CD8-positive, alpha-beta memory T cell (primary cell): ENCODE measurements around the gene CENPVL1. TPM values are rescaled to one million over a fixed set of nuclear protein-coding genes. Genes with fewer than 3 reads are reported as not detected.

Experiments
- CTCF ChIA-PET: fragments of 350-600 bp; sonication (Branson Sonifier 250); formaldehyde crosslinking; loops from one replicate; lab custom pipeline; 2021; ENCODE audit warnings: antibody characterized with exemption; lab: Charles Lee
- POLR2A ChIA-PET: fragments of 350-600 bp; sonication (Branson Sonifier 250); formaldehyde crosslinking; loops from one replicate; lab custom pipeline; 2021; ENCODE audit warnings: antibody characterized with exemption; lab: Charles Lee
- DNase-seq, 5 donors: peaks; one replicate each; pipeline versions ENCODE4 v3.0.0 to v3.0.0-alpha.2; 2020 to 2022; ENCODE audit warnings: mixed read lengths in 1 of 5
- H3K27ac ChIP-seq: one replicate; pipeline ENCODE4 v1.7.0; 2013; ENCODE audit warnings: low read depth, mild to moderate bottlenecking, low read length, moderate library complexity
- H3K27me3 ChIP-seq: 2 replicates; pipeline ENCODE4 v1.7.0; 2013; ENCODE audit warnings: low read length, mild to moderate bottlenecking; ENCODE audit not compliant: insufficient read depth, poor library complexity, severe bottlenecking
- H3K36me3 ChIP-seq: 2 replicates; pipeline ENCODE4 v1.7.0; 2013; ENCODE audit warnings: mild to moderate bottlenecking, low read length, moderate library complexity; ENCODE audit not compliant: insufficient read depth
- H3K4me1 ChIP-seq: 2 replicates; pipeline ENCODE4 v1.7.0; 2013; ENCODE audit warnings: mild to moderate bottlenecking, low read length, moderate library complexity; ENCODE audit not compliant: insufficient read depth
- H3K4me3 ChIP-seq: 2 replicates; pipeline ENCODE4 v1.7.0; 2013; ENCODE audit warnings: mild to moderate bottlenecking, low read length
- H3K9me3 ChIP-seq: 2 replicates; pipeline ENCODE4 v1.7.0; 2013; ENCODE audit warnings: mild to moderate bottlenecking, low read length
- H3K27ac Mint-ChIP-seq, 8 donors: one replicate each; pipeline ENCODE4 v1.8.0; 2020 to 2021; ENCODE audit warnings: mixed read lengths in 8 of 8, mild to moderate bottlenecking in 6 of 8, inconsistent platforms in 3 of 8, moderate library complexity in 3 of 8
- H3K27me3 Mint-ChIP-seq, 2 donors: one replicate each; pipeline ENCODE4 v1.8.0; 2020 to 2021; ENCODE audit warnings: mixed read lengths in 2 of 2, mild to moderate bottlenecking in 1 of 2, moderate library complexity in 1 of 2
- H3K36me3 Mint-ChIP-seq, 3 donors: one replicate each; pipeline ENCODE4 v1.8.0; 2020 to 2021; ENCODE audit warnings: mixed read lengths in 3 of 3, inconsistent platforms in 1 of 3, mild to moderate bottlenecking in 1 of 3
- H3K4me1 Mint-ChIP-seq, 3 donors: one replicate each; pipeline ENCODE4 v1.8.0; 2020 to 2021; ENCODE audit warnings: mixed read lengths in 3 of 3, inconsistent platforms in 1 of 3, mild to moderate bottlenecking in 1 of 3
- H3K4me3 Mint-ChIP-seq, 7 donors: one replicate each; pipeline ENCODE4 v1.8.0; 2020 to 2021; ENCODE audit warnings: mixed read lengths in 7 of 7, mild to moderate bottlenecking in 6 of 7, moderate library complexity in 4 of 7, inconsistent platforms in 2 of 7
- H3K9me3 Mint-ChIP-seq, 5 donors: one replicate each; pipeline ENCODE4 v1.8.0; 2020 to 2022; ENCODE audit warnings: mixed read lengths in 5 of 5, mild to moderate bottlenecking in 3 of 5, moderate library complexity in 2 of 5, inconsistent platforms in 1 of 5
- polyA plus RNA-seq: library from polyadenylated mRNA; unstranded; fragments of 300-500 nt; fragmentation: Illumina TruSeq; gene quantifications from one replicate; pipeline ENCODE4 v1.2.3, GENCODE V29; 2021
- total RNA-seq, 2 experiments: library from RNA; stranded (reverse); gene quantifications; one replicate each; pipeline ENCODE4 v1.2.3, GENCODE V29; 2021

CENPVL1 gene
- total and polyA plus RNA-seq, 3 experiments from 2014 or later = not detected

DNA sequence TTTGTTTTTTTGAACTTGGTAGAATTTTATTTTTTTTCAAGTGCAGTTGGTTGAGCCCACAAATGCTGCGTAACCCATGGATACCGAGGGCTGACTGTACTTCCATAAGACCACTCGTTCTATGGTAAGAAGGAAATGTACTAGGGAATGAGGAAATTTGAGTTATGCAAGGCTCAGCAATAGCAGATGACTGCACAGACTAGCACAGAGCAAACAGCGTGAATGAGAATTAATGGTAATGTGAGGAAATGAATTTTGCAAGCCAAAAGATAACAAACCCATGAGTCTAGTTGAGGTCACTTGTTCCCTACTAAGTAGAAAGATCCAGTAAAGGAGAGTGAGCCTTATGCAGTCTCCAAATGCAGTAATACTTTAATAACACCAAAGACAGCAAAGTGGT, 50.3 kb downstream of the CENPVL1 start:
- no peak overlapping the region for H3K4me3 Mint-ChIP-seq
- Histone ChIP-seq H3K36me3 (no peaks in the 10 kb centered on the region), H3K27me3 (no peaks in the 10 kb centered on the region), H3K4me3 (no peak overlapping the region), H3K9me3 (no peaks in the 10 kb centered on the region), H3K27ac (no peak overlapping the region), H3K4me1 (no peaks in the 10 kb centered on the region)
- no peak overlapping the region for H3K27ac Mint-ChIP-seq
- no peaks in the 10 kb centered on the region for H3K4me1 Mint-ChIP-seq
- DNase-seq = no peak
- ChIA-PET POLR2A (no interaction called here), CTCF (no interaction called here)
- peaks cover 3 to 13% of the 10 kb centered on the region in 2 donors for H3K27me3 Mint-ChIP-seq
- no peaks in the 10 kb centered on the region for H3K36me3 Mint-ChIP-seq
- H3K9me3 Mint-ChIP-seq = no peaks in the 10 kb centered on the region

Other genes with a start within 250 kb of the CENPVL1 start
- 1 to 10 TPM; 1.6 to 2.0 TPM for gene NUDT11, start 213.9 kb upstream of the CENPVL1 start, total RNA-seq
- 0.82 TPM for gene NUDT11, start 213.9 kb upstream of the CENPVL1 start, polyA plus RNA-seq
- gene CENPVL3, start 91.6 kb upstream of the CENPVL1 start, total RNA-seq = under 1 TPM in 1 of 2 experiments, not detected in 1; 0.22 TPM
- gene CENPVL3, start 91.6 kb upstream of the CENPVL1 start, polyA plus RNA-seq = not detected
- not detected for gene CENPVL2, start 27.7 kb upstream of the CENPVL1 start, total RNA-seq
- gene CENPVL2, start 27.7 kb upstream of the CENPVL1 start, polyA plus RNA-seq = not detected
- 10 to 100 TPM; 10.5 to 11.3 TPM for gene GSPT2, start 32.9 kb downstream of the CENPVL1 start, total RNA-seq
- gene GSPT2, start 32.9 kb downstream of the CENPVL1 start, polyA plus RNA-seq = 5.9 TPM
- 10 to 100 TPM; 31.9 to 33.9 TPM for gene MAGED1, start 183.1 kb downstream of the CENPVL1 start, total RNA-seq
- 59.2 TPM for gene MAGED1, start 183.1 kb downstream of the CENPVL1 start, polyA plus RNA-seq